T-cell (primary cell): ENCODE measurements around the gene MORN5. TPM values are rescaled to one million over a fixed set of nuclear protein-coding genes. Genes with fewer than 3 reads are reported as not detected.

Source experiments
- ATAC-seq, 4 experiments: fragments of 200-7000 bp in 3 of 4; fragments of 150-1000 bp in 1 of 4; cut with Tn5 transposase; replicated peaks in 1 of 4; 1 replicate in 3 of 4; 2 replicates in 1 of 4; pipeline ENCODE4 v1.10.0; 2021; ENCODE audit warnings: moderate library complexity in 3 of 4, mild to moderate bottlenecking in 2 of 4, moderate number of reproducible peaks in 1 of 4
- CTCF ChIA-PET, 2 donors: fragments of 300-600 bp; sonication (Branson Sonifier 250); formaldehyde crosslinking; loops; one replicate each; lab custom pipeline; 2022; ENCODE audit warnings: antibody characterized with exemption in 2 of 2; lab: Charles Lee
- POLR2A ChIA-PET, 2 donors: fragments of 300-600 bp; sonication (Branson Sonifier 250); formaldehyde crosslinking; loops; one replicate each; lab custom pipeline; 2022; ENCODE audit warnings: antibody characterized with exemption in 2 of 2; lab: Charles Lee
- DNase-seq, 35 experiments: peaks; one replicate each; pipeline versions ENCODE4 v3.0.0 to v3.0.0-alpha.2; 2013 to 2023
- H3K27ac ChIP-seq: one replicate; pipeline ENCODE4 v1.5.1; 2013; ENCODE audit warnings: low read length
- H3K27me3 ChIP-seq, 2 experiments: replicated peaks in 1 of 2; 1 replicate in 1 of 2; 2 replicates in 1 of 2; pipeline versions ENCODE4 v1.6.1 to v1.7.0; 2013; ENCODE audit warnings: low read length in 1 of 2, mixed read lengths in 1 of 2; ENCODE audit not compliant: control insufficient read depth in 2 of 2, insufficient read depth in 2 of 2; ENCODE audit errors: extremely low read depth in 1 of 2
- H3K36me3 ChIP-seq, 2 donors: 1 replicate in 1 of 2; 2 replicates in 1 of 2; pipeline versions ENCODE4 v1.6.1 to v1.7.0; 2013; ENCODE audit warnings: low read length in 1 of 2; ENCODE audit not compliant: control insufficient read depth in 2 of 2, insufficient read depth in 1 of 2; ENCODE audit errors: extremely low read depth in 1 of 2
- H3K4me1 ChIP-seq, 2 experiments: 1 replicate in 1 of 2; 2 replicates in 1 of 2; pipeline versions ENCODE4 v1.6.1 to v1.7.0; 2013; ENCODE audit warnings: low read length in 2 of 2, mixed read lengths in 1 of 2; ENCODE audit not compliant: insufficient read depth in 2 of 2, control insufficient read depth in 1 of 2; ENCODE audit errors: extremely low read depth in 1 of 2
- H3K4me3 ChIP-seq, 2 donors: 1 replicate in 1 of 2; 2 replicates in 1 of 2; pipeline versions ENCODE4 v1.5.1 to v1.7.0; 2013; ENCODE audit warnings: mild to moderate bottlenecking in 2 of 2, low read length in 1 of 2, moderate library complexity in 1 of 2; ENCODE audit not compliant: control insufficient read depth in 1 of 2; ENCODE audit errors: extremely low read depth in 1 of 2
- H3K9me3 ChIP-seq: 2 replicates; pipeline ENCODE4 v1.7.0; 2013
- H3K27ac Mint-ChIP-seq, 2 donors: one replicate each; pipeline ENCODE4 v1.8.0; 2020 to 2021; ENCODE audit warnings: mild to moderate bottlenecking in 2 of 2, mixed read lengths in 2 of 2
- H3K27me3 Mint-ChIP-seq, 2 donors: one replicate each; pipeline ENCODE4 v1.8.0; 2021 to 2022; ENCODE audit warnings: mixed read lengths in 2 of 2
- H3K36me3 Mint-ChIP-seq: one replicate; pipeline ENCODE4 v1.8.0; 2021; ENCODE audit warnings: mixed read lengths
- H3K4me1 Mint-ChIP-seq, 3 donors: one replicate each; pipeline ENCODE4 v1.8.0; 2020 to 2022; ENCODE audit warnings: mixed read lengths in 3 of 3, mild to moderate bottlenecking in 1 of 3
- H3K4me3 Mint-ChIP-seq, 3 donors: one replicate each; pipeline ENCODE4 v1.8.0; 2020 to 2022; ENCODE audit warnings: mild to moderate bottlenecking in 3 of 3, mixed read lengths in 3 of 3, moderate library complexity in 3 of 3
- H3K9me3 Mint-ChIP-seq, 3 donors: one replicate each; pipeline ENCODE4 v1.8.0; 2020 to 2022; ENCODE audit warnings: mixed read lengths in 3 of 3
- WGBS: methylation state at CpG from one replicate; pipeline ENCODE4 v1.1.5; 2013; ENCODE audit warnings: missing lambda C conversion rate; ENCODE audit not compliant: insufficient coverage; 5-methylcytosine and 5-hydroxymethylcytosine counted together
- total RNA-seq, 35 experiments: library from RNA in 6 of 35; stranded (reverse) in 6 of 35; fragments of 120-200 nt in 1 of 35; gene quantifications; one replicate each; pipeline versions ENCODE4 v1.2.1 to v1.2.4 and lab custom pipeline; 2013 to 2026

Gene MORN5
- total RNA-seq, 5 donors from 2014 or later (not counting 1 experiment from before 2014, with no cell fraction given), result not detected

- no peak overlapping the region for H3K27ac Mint-ChIP-seq
- no peak for DNase-seq
- H3K4me3 ChIP-seq, result no peak overlapping the region
- no peaks in the 10 kb centered on the region for H3K9me3 ChIP-seq
- H3K27ac ChIP-seq, result no peak overlapping the region
- ChIA-PET POLR2A (no interaction called here), CTCF (interaction anchor here in 1 of 2 donors (0.8 kb wide), 1 partner anchor 8 kb away, joined by 6 read pairs; no protein-coding TSS in a partner anchor)
- peaks cover 0 to 8% of the 10 kb centered on the region in 2 donors for H3K27me3 Mint-ChIP-seq
- H3K4me1 ChIP-seq, result no peaks in the 10 kb centered on the region
- H3K36me3 ChIP-seq, result no peaks in the 10 kb centered on the region
- no peaks in the 10 kb centered on the region for H3K9me3 Mint-ChIP-seq
- H3K4me1 Mint-ChIP-seq, result peaks cover 0 to 2% (median 0%) of the 10 kb centered on the region in 3 donors
- WGBS, result 91% methylated on average over 4 of the region's 7 CpGs
- no peaks in the 10 kb centered on the region for H3K36me3 Mint-ChIP-seq
- no peak overlapping the region for H3K4me3 Mint-ChIP-seq
- ATAC-seq, result no peak
- H3K27me3 ChIP-seq, result peaks cover 0 to 13% of the 10 kb centered on the region in 2 experiments
Measured at GRCh38 chr9:122135529-122135859, 24.2 kb upstream of the MORN5 start.

GRCh38 chr9:122138560-122139268, 21.0 kb upstream of the MORN5 start:
- Mint-ChIP-seq H3K4me3 (no peak overlapping the region), H3K9me3 (no peaks in the 10 kb centered on the region), H3K27me3 (no peaks in the 10 kb centered on the region), H3K27ac (no peak overlapping the region), H3K4me1 (no peaks in the 10 kb centered on the region), H3K36me3 (peaks cover 21% of the 10 kb centered on the region)
- 100% methylated on average over 6 of the region's 10 CpGs for WGBS
- ATAC-seq (no peak), DNase-seq (no peak)
- no peaks in the 10 kb centered on the region for H3K4me1 ChIP-seq
- H3K4me3 ChIP-seq, result no peak overlapping the region
- H3K27me3 ChIP-seq, result no peaks in the 10 kb centered on the region
- H3K36me3 ChIP-seq, result peaks cover 4 to 19% of the 10 kb centered on the region in 2 donors
- no peak overlapping the region for H3K27ac ChIP-seq
- H3K9me3 ChIP-seq, result no peaks in the 10 kb centered on the region
- ChIA-PET POLR2A (no interaction called here), CTCF (interaction anchor here in 1 of 2 donors (0.6 kb wide), 1 partner anchor 1211 kb away, joined by 5 read pairs; no protein-coding TSS in a partner anchor)

- Mint-ChIP-seq H3K36me3 (peaks cover 36% of the 10 kb centered on the region), H3K27ac (no peak overlapping the region), H3K4me3 (no peak overlapping the region), H3K9me3 (no peaks in the 10 kb centered on the region), H3K4me1 (no peaks in the 10 kb centered on the region), H3K27me3 (no peaks in the 10 kb centered on the region)
- WGBS, result 92% methylated on average over 3 of the region's 8 CpGs
- Histone ChIP-seq H3K4me3 (no peak overlapping the region), H3K4me1 (no peaks in the 10 kb centered on the region), H3K9me3 (no peaks in the 10 kb centered on the region), H3K27me3 (no peaks in the 10 kb centered on the region), H3K27ac (no peak overlapping the region), H3K36me3 (peaks cover 6 to 34% of the 10 kb centered on the region in 2 donors)
- ATAC-seq (no peak), DNase-seq (no peak)
- ChIA-PET POLR2A (no interaction called here), CTCF (no interaction called here)
Measured at GRCh38 chr9:122140368-122141193, 19.1 kb upstream of the MORN5 start.

- Histone ChIP-seq H3K4me3 (no peak overlapping the region), H3K4me1 (no peaks in the 10 kb centered on the region), H3K36me3 (peaks cover 6 to 40% of the 10 kb centered on the region in 2 donors), H3K9me3 (no peaks in the 10 kb centered on the region), H3K27me3 (no peaks in the 10 kb centered on the region), H3K27ac (no peak overlapping the region)
- CTCF ChIA-PET, result no interaction called here
- Mint-ChIP-seq H3K4me3 (no peak overlapping the region), H3K36me3 (peaks cover 42% of the 10 kb centered on the region), H3K27me3 (no peaks in the 10 kb centered on the region), H3K27ac (no peak overlapping the region), H3K9me3 (no peaks in the 10 kb centered on the region), H3K4me1 (no peaks in the 10 kb centered on the region)
- WGBS, result 100% methylated on average over 5 of the region's 5 CpGs
- ATAC-seq (no peak), DNase-seq (no peak)
- POLR2A ChIA-PET, result no interaction called here
Measured at GRCh38 chr9:122141671-122142070, 18.0 kb upstream of the MORN5 start.

- no peaks in the 10 kb centered on the region for H3K4me1 ChIP-seq
- WGBS, result 88% methylated on average over 1 of the region's 1 CpG
- no peaks in the 10 kb centered on the region for H3K27me3 ChIP-seq
- no peak overlapping the region for H3K4me3 ChIP-seq
- H3K27ac Mint-ChIP-seq, result no peak overlapping the region
- no peaks in the 10 kb centered on the region for H3K9me3 ChIP-seq
- no peaks in the 10 kb centered on the region for H3K27me3 Mint-ChIP-seq
- DNase-seq, result no peak
- H3K27ac ChIP-seq, result no peak overlapping the region
- no peaks in the 10 kb centered on the region for H3K9me3 Mint-ChIP-seq
- H3K4me1 Mint-ChIP-seq, result no peaks in the 10 kb centered on the region
- ChIA-PET CTCF (interaction anchor here in 1 of 2 donors (0.6 to 1.1 kb wide), 2 partner anchors 22 to 628 kb away, joined by 3 read pairs; no protein-coding TSS in a partner anchor), POLR2A (no interaction called here)
- ATAC-seq, result no peak
- peaks cover 6 to 55% of the 10 kb centered on the region in 2 donors for H3K36me3 ChIP-seq
- peaks cover 55% of the 10 kb centered on the region for H3K36me3 Mint-ChIP-seq
- no peak overlapping the region for H3K4me3 Mint-ChIP-seq
Measured at GRCh38 chr9:122143296-122143695, 16.4 kb upstream of the MORN5 start.

GRCh38 chr9:122143876-122144405, 15.8 kb upstream of the MORN5 start:
- peaks cover 0 to 1% (median 0%) of the 10 kb centered on the region in 3 donors for H3K4me1 Mint-ChIP-seq
- H3K27me3 ChIP-seq, result no peaks in the 10 kb centered on the region
- no peak overlapping the region for H3K27ac ChIP-seq
- H3K9me3 Mint-ChIP-seq, result no peaks in the 10 kb centered on the region
- no peak overlapping the region for H3K27ac Mint-ChIP-seq
- no peaks in the 10 kb centered on the region for H3K9me3 ChIP-seq
- CTCF ChIA-PET, result interaction anchor here (1.1 to 1.8 kb wide), 3 partner anchors 17 to 44 kb away, joined by 3 to 6 read pairs (median 4); no protein-coding TSS in a partner anchor
- no peaks in the 10 kb centered on the region for H3K4me1 ChIP-seq
- POLR2A ChIA-PET, result no interaction called here
- H3K36me3 Mint-ChIP-seq, result peaks cover 59% of the 10 kb centered on the region
- no peak overlapping the region for H3K4me3 ChIP-seq
- no peaks in the 10 kb centered on the region for H3K27me3 Mint-ChIP-seq
- no peak for DNase-seq
- peaks cover 6 to 59% of the 10 kb centered on the region in 2 donors for H3K36me3 ChIP-seq
- no peak for ATAC-seq
- WGBS, result 90% methylated on average over 10 of the region's 14 CpGs
- H3K4me3 Mint-ChIP-seq, result no peak overlapping the region
